Peyer's patch (tissue), 4 donors: ENCODE measurements around the gene LRRC46. TPM values are rescaled to one million over a fixed set of nuclear protein-coding genes. Genes with fewer than 3 reads are reported as not detected.

Experiments
- DNase-seq, 3 donors: peaks; one replicate each; pipeline ENCODE4 v3.0.0-alpha.2; 2017 to 2019
- H3K27ac ChIP-seq, 4 donors: fragments of 200-600 bp; sonication (generic); one replicate each; pipeline ENCODE4 v1.5.1; 2016 to 2019
- H3K27me3 ChIP-seq, 2 donors: fragments of 200-600 bp; sonication (generic); one replicate each; pipeline ENCODE4 v1.5.1; 2019
- H3K36me3 ChIP-seq, 3 donors: fragments of 200-600 bp; sonication (generic); one replicate each; pipeline ENCODE4 v1.5.1; 2016 to 2019
- H3K4me1 ChIP-seq, 4 donors: fragments of 200-600 bp; sonication (generic); one replicate each; pipeline ENCODE4 v1.5.1; 2016 to 2019
- H3K4me3 ChIP-seq, 4 donors: fragments of 200-600 bp; sonication (generic); 1 replicate in 3 of 4; 2 replicates in 1 of 4; pipeline ENCODE4 v1.5.1; 2016 to 2019; ENCODE audit warnings: mild to moderate bottlenecking in 1 of 4
- H3K9me3 ChIP-seq, 4 donors: fragments of 200-600 bp; sonication (generic); one replicate each; pipeline ENCODE4 v1.5.1; 2016 to 2019; ENCODE audit warnings: mild to moderate bottlenecking in 1 of 4
- POLR2A ChIP-seq, 2 donors: fragments of 450-650 bp; IDR thresholded peaks; one replicate each; pipeline ENCODE4 v1.5.1; 2017; ENCODE audit warnings: antibody characterized with exemption in 2 of 2, mild to moderate bottlenecking in 2 of 2, moderate library complexity in 2 of 2
- total RNA-seq, 4 donors: library from RNA; depleted of rRNA; stranded (reverse); fragments of >200 nt; gene quantifications; one replicate each; pipeline ENCODE4 v1.1.0, GENCODE V29; 2016
- TF ChIP-seq, protein P1 (sequence below), 6 experiments: fragments of 450-650 bp in 4 of 6; fragments of 200-600 bp in 2 of 6; sonication (generic) in 1 of 6; IDR thresholded peaks; one replicate each; pipeline ENCODE4 v1.5.1; 2017 to 2019; ENCODE audit warnings: antibody characterized with exemption in 6 of 6, mild to moderate bottlenecking in 3 of 6, moderate library complexity in 1 of 6

LRRC46 gene
- total RNA-seq, 4 donors from 2014 or later = 0.40 TPM; not detected in 3

DNA sequence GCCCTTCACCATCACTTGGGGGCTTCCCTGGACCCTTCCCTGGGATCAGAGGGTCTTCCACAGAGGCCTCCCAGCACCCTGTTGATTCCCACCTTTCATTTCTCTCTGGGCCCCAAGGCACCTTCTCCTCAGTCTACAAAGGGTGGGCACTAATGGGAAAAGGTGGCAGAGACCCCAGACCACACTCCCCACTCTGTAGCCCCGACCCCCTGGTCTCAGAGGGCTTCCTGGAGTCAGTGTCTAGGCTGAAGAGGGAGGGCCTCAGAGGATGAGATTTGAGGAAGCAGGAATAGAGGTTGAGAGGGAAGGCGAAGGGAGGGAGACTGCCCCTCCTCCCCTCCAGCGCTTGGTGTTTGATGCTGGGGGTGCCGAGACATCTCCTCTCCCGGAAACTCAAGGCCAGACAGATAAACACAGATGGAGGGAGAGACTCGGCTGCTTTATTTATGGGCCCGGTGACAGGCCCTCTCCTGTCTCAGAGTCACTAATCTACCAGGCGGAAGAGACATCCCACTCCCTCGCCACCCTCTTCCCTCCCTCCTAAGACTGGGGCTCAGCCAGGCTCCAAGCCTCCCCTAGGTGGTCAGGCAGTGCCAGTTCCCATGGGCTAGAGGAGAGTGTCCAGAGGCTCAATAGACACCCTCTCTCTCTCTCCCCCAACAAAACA, 46.0 kb downstream of the LRRC46 start:
- no peak overlapping the region for H3K4me3 ChIP-seq
- no peaks in the 10 kb centered on the region for H3K27me3 ChIP-seq
- no peaks in the 10 kb centered on the region for H3K36me3 ChIP-seq
- peaks cover 1 to 16% (median 4%) of the 10 kb centered on the region in 4 donors for H3K4me1 ChIP-seq
- H3K27ac ChIP-seq = no peak overlapping the region
- DNase-seq = peak in 1 of 3 donors; percentile 13
- no peaks in the 10 kb centered on the region for H3K9me3 ChIP-seq
- no peak for TF ChIP-seq POLR2A (IDR thresholded peaks at IDR 0.05)
- TF ChIP-seq, protein P1, sequence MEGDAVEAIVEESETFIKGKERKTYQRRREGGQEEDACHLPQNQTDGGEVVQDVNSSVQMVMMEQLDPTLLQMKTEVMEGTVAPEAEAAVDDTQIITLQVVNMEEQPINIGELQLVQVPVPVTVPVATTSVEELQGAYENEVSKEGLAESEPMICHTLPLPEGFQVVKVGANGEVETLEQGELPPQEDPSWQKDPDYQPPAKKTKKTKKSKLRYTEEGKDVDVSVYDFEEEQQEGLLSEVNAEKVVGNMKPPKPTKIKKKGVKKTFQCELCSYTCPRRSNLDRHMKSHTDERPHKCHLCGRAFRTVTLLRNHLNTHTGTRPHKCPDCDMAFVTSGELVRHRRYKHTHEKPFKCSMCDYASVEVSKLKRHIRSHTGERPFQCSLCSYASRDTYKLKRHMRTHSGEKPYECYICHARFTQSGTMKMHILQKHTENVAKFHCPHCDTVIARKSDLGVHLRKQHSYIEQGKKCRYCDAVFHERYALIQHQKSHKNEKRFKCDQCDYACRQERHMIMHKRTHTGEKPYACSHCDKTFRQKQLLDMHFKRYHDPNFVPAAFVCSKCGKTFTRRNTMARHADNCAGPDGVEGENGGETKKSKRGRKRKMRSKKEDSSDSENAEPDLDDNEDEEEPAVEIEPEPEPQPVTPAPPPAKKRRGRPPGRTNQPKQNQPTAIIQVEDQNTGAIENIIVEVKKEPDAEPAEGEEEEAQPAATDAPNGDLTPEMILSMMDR (IDR thresholded peaks at IDR 0.05) = no peak

DNA sequence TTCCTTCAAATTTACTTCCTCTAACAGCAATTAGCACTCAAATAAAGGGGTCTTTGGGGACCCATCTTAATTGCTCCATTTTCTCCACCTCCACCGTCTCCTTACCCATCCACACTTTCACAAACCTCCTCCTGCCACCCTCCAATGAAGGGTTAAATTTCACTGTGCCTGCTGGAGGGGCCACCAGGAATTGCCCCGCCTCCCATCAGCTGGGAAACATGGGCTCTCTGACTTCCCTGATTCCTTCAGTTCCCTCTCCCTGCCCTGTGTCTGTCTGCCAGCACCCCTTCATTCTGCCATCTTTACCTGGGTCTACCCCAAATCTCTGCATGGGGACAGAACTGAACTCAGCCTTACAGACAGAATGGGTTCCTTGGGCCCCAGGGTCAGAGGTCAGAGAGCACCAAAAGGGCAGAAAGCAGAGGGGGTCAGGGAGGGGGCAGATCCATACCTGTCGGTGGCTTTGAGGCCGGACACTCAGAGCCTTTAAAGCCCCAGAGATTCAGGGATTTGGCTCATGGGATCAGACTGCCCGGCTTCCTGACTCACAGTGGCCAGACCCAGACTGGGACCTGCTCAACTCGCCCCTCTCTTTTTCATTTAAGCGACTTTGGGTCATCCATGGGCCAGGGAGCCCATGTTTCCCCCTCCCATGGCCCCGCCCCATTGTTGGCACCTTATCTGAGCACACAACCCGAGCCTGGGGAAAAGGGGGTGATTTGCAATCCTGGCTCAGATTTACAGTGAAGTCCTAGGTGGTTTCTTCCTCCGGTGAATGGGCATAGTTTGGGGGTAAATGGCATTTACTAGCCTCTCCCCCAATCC, 46.9 kb downstream of the LRRC46 start:
- H3K36me3 ChIP-seq = no peaks in the 10 kb centered on the region
- H3K27me3 ChIP-seq = no peaks in the 10 kb centered on the region
- DNase-seq = peak in 1 of 3 donors; percentile 23
- TF ChIP-seq POLR2A (IDR thresholded peaks at IDR 0.05) = no peak
- TF ChIP-seq, protein P1 (IDR thresholded peaks at IDR 0.05) = no peak
- no peaks in the 10 kb centered on the region for H3K9me3 ChIP-seq
- no peak overlapping the region for H3K27ac ChIP-seq
- peaks cover 0 to 25% (median 4%) of the 10 kb centered on the region in 4 donors for H3K4me1 ChIP-seq
- no peak overlapping the region for H3K4me3 ChIP-seq

DNA sequence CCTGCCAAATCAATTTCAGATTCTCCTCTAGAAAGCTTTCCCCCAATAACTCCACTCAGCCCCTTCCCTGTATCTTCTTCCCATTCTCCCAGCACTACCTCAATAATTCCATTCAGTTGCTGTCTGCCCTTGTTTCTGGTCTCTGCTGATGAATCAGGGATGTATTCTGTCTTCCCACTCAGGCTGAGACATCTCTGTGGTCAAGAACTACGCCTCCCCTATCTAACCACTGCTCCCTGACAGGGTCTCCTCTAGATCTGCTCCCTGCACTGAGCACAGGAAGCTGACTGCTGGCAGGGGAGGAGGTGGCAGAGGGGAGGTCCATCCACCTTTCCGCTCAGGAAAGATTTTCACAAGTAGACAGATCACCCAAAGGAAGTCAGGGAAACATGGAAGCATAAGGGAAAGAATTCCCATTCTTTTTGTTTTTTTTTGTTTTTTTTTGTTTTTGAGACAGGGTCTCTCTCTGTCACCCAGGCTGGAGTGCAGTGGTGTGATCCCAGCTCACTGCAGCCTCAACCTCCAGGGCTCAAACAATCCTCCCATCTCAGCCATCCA, 47.6 kb downstream of the LRRC46 start:
- Histone ChIP-seq H3K4me3 (no peak overlapping the region), H3K4me1 (peaks cover 0 to 31% (median 8%) of the 10 kb centered on the region in 4 donors), H3K27ac (no peak overlapping the region), H3K36me3 (no peaks in the 10 kb centered on the region), H3K9me3 (no peaks in the 10 kb centered on the region), H3K27me3 (no peaks in the 10 kb centered on the region)
- peak in 1 of 3 donors; percentile 15 for DNase-seq
- no peak for TF ChIP-seq POLR2A (IDR thresholded peaks at IDR 0.05)
- TF ChIP-seq, protein P1 (IDR thresholded peaks at IDR 0.05) = no peak

DNA sequence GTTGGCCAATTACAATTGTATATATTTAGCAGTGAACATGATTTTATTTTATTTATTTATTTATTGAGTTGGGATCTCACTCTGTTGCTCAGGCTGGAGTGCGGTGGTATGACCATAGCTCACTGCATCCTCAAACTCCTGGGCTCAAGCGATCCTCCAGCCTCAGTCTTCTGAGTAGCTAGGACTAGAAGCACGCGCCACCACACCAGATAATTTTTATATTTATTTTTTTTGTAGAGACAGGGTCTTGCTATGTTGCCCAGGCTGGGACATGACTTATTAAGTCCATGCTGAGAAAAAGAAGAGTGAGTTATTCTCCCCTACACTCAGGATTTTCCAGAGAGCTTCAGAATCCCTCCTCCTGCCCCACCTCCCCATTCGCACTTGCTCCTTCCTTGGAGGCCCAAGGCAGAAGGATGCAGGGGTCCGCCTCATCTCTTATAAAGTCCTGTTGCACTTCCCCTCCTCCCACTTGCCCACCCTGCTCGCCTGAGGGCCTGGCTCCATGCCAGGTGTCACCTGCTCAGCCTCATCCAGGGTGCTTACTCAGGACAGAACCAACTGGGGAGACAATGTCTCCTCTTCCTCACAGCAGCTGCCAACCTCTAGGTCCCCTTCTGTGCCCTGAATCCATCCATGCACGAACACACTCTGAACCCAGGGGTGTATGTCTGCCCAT, 48.4 kb downstream of the LRRC46 start:
- Histone ChIP-seq H3K27ac (no peak overlapping the region), H3K4me3 (no peak overlapping the region), H3K27me3 (no peaks in the 10 kb centered on the region), H3K4me1 (peaks cover 0 to 37% (median 8%) of the 10 kb centered on the region in 4 donors), H3K9me3 (no peaks in the 10 kb centered on the region), H3K36me3 (no peaks in the 10 kb centered on the region)
- TF ChIP-seq POLR2A (IDR thresholded peaks at IDR 0.05) = no peak
- TF ChIP-seq, protein P1 (IDR thresholded peaks at IDR 0.05) = no peak
- peak in 1 of 3 donors; percentile 2 for DNase-seq

DNA sequence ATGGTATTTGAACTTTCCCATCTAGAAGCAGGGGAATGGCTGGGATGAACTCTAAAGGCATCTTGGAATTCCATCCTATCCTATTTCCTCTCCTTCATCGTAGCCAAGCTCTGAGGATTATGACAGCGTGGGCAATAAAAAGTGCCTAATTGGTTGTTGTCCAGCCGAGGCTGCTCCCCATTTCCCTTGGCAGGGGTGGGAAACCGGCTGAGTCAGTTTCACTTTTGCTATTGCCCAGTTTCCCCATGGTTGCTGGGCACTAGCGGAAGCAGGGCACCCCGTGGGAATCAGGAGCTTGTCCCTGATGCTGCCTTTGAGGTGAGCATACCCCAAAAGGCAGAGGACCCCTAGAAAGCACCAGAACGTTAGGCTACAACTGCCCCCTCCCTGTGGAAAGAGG, 50.8 kb downstream of the LRRC46 start:
- Histone ChIP-seq H3K27ac (peak overlapping the region in 3 of 4 donors; percentile 45 to 98 (median 93)), H3K9me3 (no peaks in the 10 kb centered on the region), H3K4me1 (peaks cover 0 to 53% (median 8%) of the 10 kb centered on the region in 4 donors), H3K36me3 (no peaks in the 10 kb centered on the region), H3K4me3 (no peak overlapping the region), H3K27me3 (no peaks in the 10 kb centered on the region)
- DNase-seq = peak in 2 of 3 donors; percentile 71 to 79
- TF ChIP-seq, protein P1 (IDR thresholded peaks at IDR 0.05) = no peak
- peak in 1 of 2 donors; percentile 36 for TF ChIP-seq POLR2A (IDR thresholded peaks at IDR 0.05)
